KOPT-K1 (cell line): ENCODE results near the gene MTFP1.
A peak's percentile ranks its signal among the peaks of the same experiment; 100 is the strongest.

Experiments
- H3K27ac ChIP-seq: fragments of 200-600 bp; sonication (generic); 2 replicates; pipeline ENCODE4 v1.5.1; 2016; ENCODE audit warnings: antibody characterized with exemption, mild to moderate bottlenecking, low read depth, low read length; ENCODE audit not compliant: poor library complexity, severe bottlenecking
- H3K36me3 ChIP-seq: fragments of 200-600 bp; sonication (generic); 2 replicates; pipeline ENCODE4 v1.5.1; 2017; ENCODE audit warnings: antibody characterized with exemption, mild to moderate bottlenecking, low read length, moderate library complexity; ENCODE audit not compliant: insufficient read depth
- H3K9me3 ChIP-seq: fragments of 200-600 bp; sonication (generic); 2 replicates; pipeline ENCODE4 v1.5.1; 2017; ENCODE audit warnings: antibody characterized with exemption, low read length, mild to moderate bottlenecking; ENCODE audit not compliant: insufficient read depth, poor library complexity, severe bottlenecking

Gene MTFP1

GRCh38 chr22:30427871-30428270 is 2.3 kb downstream of the MTFP1 start:
- H3K36me3 ChIP-seq = peaks cover 31% of the 10 kb centered on the region
- H3K27ac ChIP-seq = no peak overlapping the region
- no peaks in the 10 kb centered on the region for H3K9me3 ChIP-seq

- Histone ChIP-seq H3K27ac (no peak overlapping the region), H3K36me3 (peaks cover 31% of the 10 kb centered on the region), H3K9me3 (no peaks in the 10 kb centered on the region)
Measured at GRCh38 chr22:30429887-30430286, 4.3 kb downstream of the MTFP1 start.

DNA sequence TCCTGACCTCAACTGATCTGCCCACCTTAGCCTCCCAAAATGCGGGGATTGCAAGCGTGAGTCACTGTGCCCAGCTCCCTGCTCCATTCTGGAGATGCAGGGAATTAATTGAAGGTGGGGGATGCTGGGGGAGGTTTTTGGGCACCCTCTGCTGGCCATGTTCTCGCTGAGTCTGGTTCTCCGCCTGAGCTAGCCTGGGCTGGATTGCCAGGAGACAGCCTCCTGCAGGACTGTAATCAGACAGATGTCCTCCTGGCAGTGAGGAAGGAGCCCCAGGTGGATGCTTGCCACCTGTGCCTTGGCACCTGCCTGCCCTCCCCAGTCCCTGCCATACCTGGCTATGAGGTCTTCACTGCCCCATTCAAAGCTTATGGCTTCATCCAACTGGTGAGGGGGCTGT is 5.4 kb downstream of the MTFP1 start:
- Histone ChIP-seq H3K9me3 (no peaks in the 10 kb centered on the region), H3K27ac (no peak overlapping the region), H3K36me3 (peaks cover 31% of the 10 kb centered on the region)

GRCh38 chr22:30432096-30432495 is 6.5 kb downstream of the MTFP1 start:
- Histone ChIP-seq H3K27ac (no peak overlapping the region), H3K36me3 (peaks cover 26% of the 10 kb centered on the region)

DNA sequence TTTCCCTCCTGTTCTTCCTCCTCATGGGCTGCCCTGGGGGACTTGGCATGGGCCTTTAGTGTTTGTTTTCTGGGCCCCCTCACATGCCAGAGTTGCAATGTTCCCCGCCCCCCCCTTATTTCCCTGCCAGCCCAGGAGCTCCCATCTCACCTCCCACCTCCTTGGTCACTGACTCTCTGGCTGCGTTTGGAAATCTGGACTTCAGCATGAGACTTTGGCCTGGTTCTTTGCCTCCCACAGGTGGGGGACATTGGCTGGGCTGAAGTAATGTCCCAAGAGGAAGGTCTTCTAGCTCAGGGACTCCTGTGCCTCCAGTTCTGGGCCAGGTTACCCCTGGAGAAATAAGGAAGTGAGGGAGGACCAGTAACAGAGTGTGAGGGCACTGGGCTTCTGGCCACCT is 7.0 kb downstream of the MTFP1 start:
- no peak overlapping the region for H3K27ac ChIP-seq
- H3K9me3 ChIP-seq = no peaks in the 10 kb centered on the region

More at GRCh38 chr22:30432096-30432495, 6.5 kb downstream of the MTFP1 start:
- no peaks in the 10 kb centered on the region for H3K9me3 ChIP-seq

GRCh38 chr22:30433227-30433626 is 7.7 kb downstream of the MTFP1 start:
- Histone ChIP-seq H3K27ac (no peak overlapping the region), H3K36me3 (peaks cover 15% of the 10 kb centered on the region), H3K9me3 (no peaks in the 10 kb centered on the region)

More for the DNA sequence above, 7.0 kb downstream of the MTFP1 start:
- H3K36me3 ChIP-seq = peaks cover 22% of the 10 kb centered on the region

DNA sequence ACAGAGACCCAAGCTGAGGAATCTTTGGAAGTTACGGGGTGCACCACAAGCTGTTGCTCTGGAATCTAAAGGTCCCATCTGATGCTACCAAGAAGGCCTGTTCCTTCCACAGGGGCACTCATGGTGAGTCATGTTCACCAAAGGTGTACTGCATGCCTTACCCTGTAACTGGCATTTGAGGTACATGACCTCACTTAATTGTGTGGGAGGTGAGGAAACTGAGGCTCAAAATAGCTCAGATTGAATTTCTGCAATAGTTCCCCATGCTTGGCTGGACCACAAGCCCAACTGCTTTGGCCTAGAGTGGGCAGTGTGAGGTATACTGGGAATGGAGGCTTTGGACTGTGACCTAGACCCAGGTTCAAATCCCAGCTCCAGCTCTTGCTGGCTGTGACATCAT is 8.2 kb downstream of the MTFP1 start:
- H3K9me3 ChIP-seq = no peaks in the 10 kb centered on the region
- no peak overlapping the region for H3K27ac ChIP-seq
- peaks cover 10% of the 10 kb centered on the region; the same call in 1 of the 2 replicates for H3K36me3 ChIP-seq

DNA sequence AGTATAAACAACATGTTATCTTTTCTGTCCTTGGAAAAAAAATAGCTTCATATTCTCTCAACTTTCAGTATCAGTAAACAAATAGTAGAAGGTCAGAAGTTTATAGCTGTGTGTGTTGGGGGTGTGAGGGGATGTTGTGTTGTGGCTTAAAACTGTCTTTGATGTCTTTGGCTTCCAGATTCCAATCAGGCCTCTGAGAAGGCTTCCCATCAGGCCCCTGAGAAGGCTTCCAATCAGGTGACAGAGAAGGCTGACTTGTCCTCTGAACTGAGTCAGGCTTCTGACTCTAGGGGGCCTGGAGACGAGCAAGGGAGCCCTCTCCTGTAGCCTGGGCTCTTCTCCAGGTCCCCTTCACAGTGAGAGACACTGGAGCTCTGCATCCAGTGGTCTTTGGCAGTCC is 9.3 kb downstream of the MTFP1 start:
- peak overlapping the region; percentile 56 for H3K27ac ChIP-seq
- H3K36me3 ChIP-seq = no peaks in the 10 kb centered on the region; the same call in 1 of the 2 replicates
- H3K9me3 ChIP-seq = no peaks in the 10 kb centered on the region

GRCh38 chr22:30435674-30436126 is 10.1 kb downstream of the MTFP1 start:
- peak overlapping the region; percentile 56 for H3K27ac ChIP-seq
- H3K36me3 ChIP-seq = no peaks in the 10 kb centered on the region
- no peaks in the 10 kb centered on the region for H3K9me3 ChIP-seq

DNA sequence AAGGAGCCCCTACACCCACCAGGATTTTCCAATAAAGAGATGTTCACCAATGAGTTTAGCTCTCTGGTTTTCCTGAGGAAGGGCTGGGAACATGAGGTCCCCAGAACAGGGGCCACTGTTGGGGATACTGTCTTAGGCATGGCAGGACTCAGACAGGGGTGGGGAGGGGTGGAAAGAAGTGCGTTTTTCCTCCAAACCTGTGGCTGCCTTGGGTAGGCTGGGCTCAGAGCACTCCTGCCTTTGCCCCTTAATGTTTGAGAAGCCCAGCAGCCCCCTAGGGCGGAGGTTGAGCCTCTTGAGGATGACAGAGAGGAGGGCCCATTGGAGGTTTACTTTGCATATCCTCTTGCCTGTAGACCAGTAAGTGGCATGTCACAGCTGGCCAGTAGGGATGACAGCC is 10.6 kb downstream of the MTFP1 start:
- Histone ChIP-seq H3K27ac (peak overlapping the region; percentile 31), H3K36me3 (no peaks in the 10 kb centered on the region)

DNA sequence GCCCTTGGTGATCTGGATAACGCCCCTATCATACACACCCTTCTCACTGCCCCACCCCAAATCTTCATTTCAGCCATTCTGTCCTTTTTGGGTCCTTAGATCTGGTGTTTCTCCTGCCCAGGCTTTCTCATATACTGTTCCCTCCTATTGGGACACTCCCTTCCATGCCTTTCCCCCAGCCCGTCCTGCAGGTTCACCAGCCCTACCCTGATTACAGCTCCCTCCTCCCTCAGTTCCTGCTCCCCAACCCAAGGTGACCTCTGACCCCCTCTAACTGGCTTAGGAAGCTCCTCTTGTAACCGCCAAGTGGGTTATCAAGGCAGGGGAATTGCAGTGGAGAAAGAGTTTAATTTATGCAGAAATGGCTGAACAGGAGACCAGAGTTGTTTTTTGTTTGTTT is 13.0 kb downstream of the MTFP1 start:
- Histone ChIP-seq H3K27ac (no peak overlapping the region), H3K36me3 (no peaks in the 10 kb centered on the region)

More for the DNA sequence above, 10.6 kb downstream of the MTFP1 start:
- H3K9me3 ChIP-seq = no peaks in the 10 kb centered on the region

DNA sequence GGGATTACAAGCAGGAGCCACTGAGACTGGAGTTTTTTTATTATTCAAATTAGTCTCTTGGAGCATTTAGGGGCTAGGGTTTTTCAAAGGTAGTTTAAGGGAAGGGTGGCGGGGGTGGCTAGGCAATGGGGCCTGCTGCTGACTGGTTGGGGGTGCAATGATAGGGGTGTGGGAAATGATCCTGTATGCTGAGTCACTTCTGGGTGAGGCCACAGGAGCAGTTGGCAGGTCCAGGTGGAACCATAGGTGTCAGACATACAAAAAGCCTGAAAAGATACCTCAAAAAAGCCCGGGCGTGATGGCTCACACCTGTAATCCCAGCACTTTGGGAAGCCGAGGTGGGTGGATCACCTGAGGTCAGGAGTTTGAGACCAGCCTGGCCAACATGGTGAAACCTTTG is 13.7 kb downstream of the MTFP1 start:
- no peak overlapping the region for H3K27ac ChIP-seq
- no peaks in the 10 kb centered on the region for H3K36me3 ChIP-seq
- no peaks in the 10 kb centered on the region for H3K9me3 ChIP-seq

More for the DNA sequence above, 13.0 kb downstream of the MTFP1 start:
- H3K9me3 ChIP-seq = no peaks in the 10 kb centered on the region

GRCh38 chr22:30439836-30440235 is 14.3 kb downstream of the MTFP1 start:
- Histone ChIP-seq H3K36me3 (no peaks in the 10 kb centered on the region), H3K9me3 (no peaks in the 10 kb centered on the region), H3K27ac (no peak overlapping the region)

DNA sequence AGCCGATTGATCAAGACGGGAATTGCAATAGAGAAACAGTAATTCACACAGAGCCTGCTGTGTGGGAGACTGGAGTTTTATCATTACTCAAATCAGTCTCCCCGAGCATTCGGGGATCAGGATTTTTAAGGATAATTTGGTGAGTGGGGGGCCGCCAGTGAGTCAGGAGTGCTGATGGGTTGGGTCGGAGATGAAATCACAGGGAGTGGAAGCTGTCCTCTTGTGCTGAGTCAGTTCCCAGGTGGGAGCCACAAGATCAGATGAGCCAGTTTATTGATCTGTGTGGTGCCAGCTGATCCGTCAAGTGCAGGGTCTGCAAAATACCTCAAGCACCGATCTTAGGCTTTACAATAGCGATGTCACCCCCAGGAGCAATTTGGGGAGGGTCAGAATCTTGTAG is 15.5 kb downstream of the MTFP1 start:
- no peaks in the 10 kb centered on the region for H3K9me3 ChIP-seq
- H3K27ac ChIP-seq = no peak overlapping the region
- H3K36me3 ChIP-seq = no peaks in the 10 kb centered on the region

GRCh38 chr22:30444632-30445437 is 19.3 kb downstream of the MTFP1 start:
- Histone ChIP-seq H3K27ac (no peak overlapping the region), H3K36me3 (no peaks in the 10 kb centered on the region), H3K9me3 (no peaks in the 10 kb centered on the region)
